Measurements from ENCODE around the gene CHCHD3. TPM values are rescaled to one million over a fixed set of nuclear protein-coding genes. Genes with fewer than 3 reads are reported as not detected.

Gene CHCHD3
- total and polyA plus RNA-seq, 2 of the 4 experiments (the other 2 are of a cell fraction) = 56.9 to 141 TPM

DNA sequence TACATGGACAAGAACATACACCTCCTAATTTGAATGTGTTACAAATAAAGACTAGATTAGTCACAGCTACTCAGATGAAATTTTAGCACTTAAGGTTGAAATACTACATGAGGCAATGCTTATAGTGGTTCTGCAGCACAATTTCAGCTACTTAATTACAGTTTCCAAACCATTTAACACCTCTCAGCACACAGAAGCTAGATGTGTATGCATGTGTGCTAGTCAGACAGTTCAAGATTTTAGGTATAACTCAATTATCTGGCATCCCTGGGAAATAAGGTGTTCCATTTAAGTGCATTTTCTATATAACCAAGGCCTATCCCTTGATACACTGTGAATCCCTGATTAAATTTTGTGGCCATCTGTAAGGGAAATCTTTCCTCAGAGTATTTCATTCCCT, 141.8 kb downstream of the CHCHD3 start:
- H4K20me1 ChIP-seq (ENCODE audit: insufficient read depth, low read length) = no peaks in the 10 kb centered on the region
- no peak overlapping the region for H3K23ac ChIP-seq (ENCODE audit: low read depth, low read length)
- no peak overlapping the region for H3K4ac ChIP-seq (ENCODE audit: low read depth, low read length)
- no peak overlapping the region for H2BK20ac ChIP-seq (ENCODE audit: low read depth, low read length)
- H2BK120ac ChIP-seq (ENCODE audit: low read depth, low read length) = no peak overlapping the region
- no peak overlapping the region for H2AK9ac ChIP-seq (replicated peaks; ENCODE audit: low read depth, low read length, poor library complexity)
- H4K5ac ChIP-seq (ENCODE audit: low read depth, low read length) = no peak overlapping the region
- ATAC-seq (ENCODE audit: low read depth) (no peak), DNase-seq (no peak)
- H2BK15ac ChIP-seq (ENCODE audit: low read depth, low read length) = no peak overlapping the region
- intact Hi-C loops (cut with micrococcal nuclease) (no loop called here), dilution Hi-C loops (cut with HindIII; ENCODE audit: low sequenced_read_pairs, unreplicated experiment) (no loop called here), in situ Hi-C loops (cut with MboI; ENCODE audit: low sequenced_read_pairs) (no loop called here)
- no peak overlapping the region for H2AK5ac ChIP-seq (ENCODE audit: low read depth, low read length)
- no peak overlapping the region for H3K9ac ChIP-seq (ENCODE audit: low read depth, low read length)
- H3K79me1 ChIP-seq (ENCODE audit: low read depth in 1 of 2, low read length in 2 of 2) = peaks cover 3 to 12% of the 10 kb centered on the region in 2 experiments; a peak in 3 of 4 replicates
- H3K9me1 ChIP-seq (ENCODE audit: insufficient read depth, low read length) = no peaks in the 10 kb centered on the region
- no peak overlapping the region for H2BK5ac ChIP-seq (ENCODE audit: low read depth, low read length, poor library complexity, severe bottlenecking)
- H3K56ac ChIP-seq (ENCODE audit: extremely low read depth, insufficient read depth, low read length) = no peak overlapping the region
- TF ChIP-seq RCOR1 (IDR thresholded peaks at IDR 0.05; ENCODE audit: insufficient replicate concordance, low read length) (no peak), POLR2A (IDR thresholded peaks at IDR 0.05; ENCODE audit: low read depth, low read length) (no peak), NFE2L2 (IDR thresholded peaks at IDR 0.05; ENCODE audit: low read depth, low read length) (no peak), MXI1 (IDR thresholded peaks at IDR 0.05; ENCODE audit: borderline replicate concordance, low read depth, low read length) (no peak), RFX5 (IDR thresholded peaks at IDR 0.05; ENCODE audit: low read depth, low read length) (no peak), BHLHE40 (IDR thresholded peaks at IDR 0.05; ENCODE audit: low read depth, low read length) (no peak), MAZ (IDR thresholded peaks at IDR 0.05; ENCODE audit: borderline replicate concordance, low read depth, low read length) (no peak), CHD1 (IDR thresholded peaks at IDR 0.05; ENCODE audit: low read depth, low read length) (no peak)
- TF ChIP-seq, protein P1, sequence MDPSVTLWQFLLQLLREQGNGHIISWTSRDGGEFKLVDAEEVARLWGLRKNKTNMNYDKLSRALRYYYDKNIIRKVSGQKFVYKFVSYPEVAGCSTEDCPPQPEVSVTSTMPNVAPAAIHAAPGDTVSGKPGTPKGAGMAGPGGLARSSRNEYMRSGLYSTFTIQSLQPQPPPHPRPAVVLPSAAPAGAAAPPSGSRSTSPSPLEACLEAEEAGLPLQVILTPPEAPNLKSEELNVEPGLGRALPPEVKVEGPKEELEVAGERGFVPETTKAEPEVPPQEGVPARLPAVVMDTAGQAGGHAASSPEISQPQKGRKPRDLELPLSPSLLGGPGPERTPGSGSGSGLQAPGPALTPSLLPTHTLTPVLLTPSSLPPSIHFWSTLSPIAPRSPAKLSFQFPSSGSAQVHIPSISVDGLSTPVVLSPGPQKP (IDR thresholded peaks at IDR 0.05; ENCODE audit: borderline replicate concordance, low read depth, low read length) = no peak
- TF ChIP-seq, protein P2, sequence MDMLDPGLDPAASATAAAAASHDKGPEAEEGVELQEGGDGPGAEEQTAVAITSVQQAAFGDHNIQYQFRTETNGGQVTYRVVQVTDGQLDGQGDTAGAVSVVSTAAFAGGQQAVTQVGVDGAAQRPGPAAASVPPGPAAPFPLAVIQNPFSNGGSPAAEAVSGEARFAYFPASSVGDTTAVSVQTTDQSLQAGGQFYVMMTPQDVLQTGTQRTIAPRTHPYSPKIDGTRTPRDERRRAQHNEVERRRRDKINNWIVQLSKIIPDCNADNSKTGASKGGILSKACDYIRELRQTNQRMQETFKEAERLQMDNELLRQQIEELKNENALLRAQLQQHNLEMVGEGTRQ (IDR thresholded peaks at IDR 0.05; ENCODE audit: low read depth, low read length) = no peak
- TF ChIP-seq, protein P3, sequence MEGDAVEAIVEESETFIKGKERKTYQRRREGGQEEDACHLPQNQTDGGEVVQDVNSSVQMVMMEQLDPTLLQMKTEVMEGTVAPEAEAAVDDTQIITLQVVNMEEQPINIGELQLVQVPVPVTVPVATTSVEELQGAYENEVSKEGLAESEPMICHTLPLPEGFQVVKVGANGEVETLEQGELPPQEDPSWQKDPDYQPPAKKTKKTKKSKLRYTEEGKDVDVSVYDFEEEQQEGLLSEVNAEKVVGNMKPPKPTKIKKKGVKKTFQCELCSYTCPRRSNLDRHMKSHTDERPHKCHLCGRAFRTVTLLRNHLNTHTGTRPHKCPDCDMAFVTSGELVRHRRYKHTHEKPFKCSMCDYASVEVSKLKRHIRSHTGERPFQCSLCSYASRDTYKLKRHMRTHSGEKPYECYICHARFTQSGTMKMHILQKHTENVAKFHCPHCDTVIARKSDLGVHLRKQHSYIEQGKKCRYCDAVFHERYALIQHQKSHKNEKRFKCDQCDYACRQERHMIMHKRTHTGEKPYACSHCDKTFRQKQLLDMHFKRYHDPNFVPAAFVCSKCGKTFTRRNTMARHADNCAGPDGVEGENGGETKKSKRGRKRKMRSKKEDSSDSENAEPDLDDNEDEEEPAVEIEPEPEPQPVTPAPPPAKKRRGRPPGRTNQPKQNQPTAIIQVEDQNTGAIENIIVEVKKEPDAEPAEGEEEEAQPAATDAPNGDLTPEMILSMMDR (conservative IDR thresholded peaks at IDR 0.05; ENCODE audit: low read depth, low read length) = no peak
- no peaks in the 10 kb centered on the region for H3K36me3 ChIP-seq (ENCODE audit: control insufficient read depth, insufficient read depth, low read length)
- H4K91ac ChIP-seq (ENCODE audit: insufficient read depth, low read depth, low read length) = no peak overlapping the region
- H2AFZ ChIP-seq (replicated peaks; ENCODE audit: low read length, poor library complexity) = no peak overlapping the region
- CTCF ChIA-PET = no interaction called here
- no TSS peak for BruUV-seq (replicated peaks)
- H3K4me2 ChIP-seq (ENCODE audit: low read depth, low read length) = no peak overlapping the region
- no peaks in the 10 kb centered on the region for H3K27me3 ChIP-seq (ENCODE audit: control insufficient read depth, insufficient read depth, low read length)
- H3K27ac ChIP-seq (ENCODE audit: insufficient read depth, low read length) = no peak overlapping the region
- H3K4me1 ChIP-seq (ENCODE audit: control insufficient read depth, insufficient read depth, low read length) = no peaks in the 10 kb centered on the region
- H3K4me3 ChIP-seq (ENCODE audit: insufficient read depth, low read depth, low read length) = no peak overlapping the region
- no peak overlapping the region for H3K18ac ChIP-seq (ENCODE audit: low read depth, low read length)
- no peak overlapping the region for H3K14ac ChIP-seq (replicated peaks; ENCODE audit: low read depth, low read length)
- POLR2A ChIA-PET (ENCODE audit: unreplicated experiment) = no interaction called here
- H3K9me3 ChIP-seq (ENCODE audit: control insufficient read depth, insufficient read depth, low read length) = peaks cover 3% of the 10 kb centered on the region; the same call in 1 of the 2 replicates
- no peak overlapping the region for H4K8ac ChIP-seq (ENCODE audit: low read depth in 2 of 2, low read length in 2 of 2)
